ENCODE measurements around the gene VAMP1. TPM values are rescaled to one million over a fixed set of nuclear protein-coding genes. Genes with fewer than 3 reads are reported as not detected.
A peak's percentile ranks its signal among the peaks of the same experiment; 100 is the strongest.

VAMP1 gene
- total and polyA plus RNA-seq, 2 of the 4 experiments (the other 2 are of a cell fraction): 7.2 to 21.9 TPM

DNA sequence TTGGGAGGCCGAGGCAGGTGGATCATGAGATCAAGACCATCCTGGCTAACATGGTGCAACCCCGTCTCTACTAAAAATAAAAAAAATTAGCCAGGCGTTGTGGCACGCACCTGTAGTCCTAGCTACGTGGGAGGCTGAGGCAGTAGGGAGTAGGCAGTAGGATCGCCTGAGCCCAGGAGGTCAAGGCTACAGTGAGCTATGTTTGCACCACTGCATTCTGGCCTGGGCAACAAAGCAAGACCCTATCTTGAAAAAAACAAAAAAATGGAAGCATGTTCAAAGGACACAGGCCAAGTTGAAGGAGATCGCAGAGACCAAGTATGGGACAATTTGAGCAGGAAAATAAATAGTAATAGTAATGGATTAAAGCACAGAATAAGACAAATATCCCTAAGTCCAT, 37.6 kb upstream of the VAMP1 start:
- no peak overlapping the region for H3K56ac ChIP-seq (ENCODE audit: extremely low read depth, insufficient read depth, low read length)
- H2AFZ ChIP-seq (replicated peaks; ENCODE audit: low read length, poor library complexity): no peak overlapping the region
- in situ Hi-C loops (cut with MboI; ENCODE audit: low sequenced_read_pairs) (no loop called here), dilution Hi-C loops (cut with HindIII; ENCODE audit: low sequenced_read_pairs, unreplicated experiment) (no loop called here), intact Hi-C loops (cut with micrococcal nuclease) (no loop called here)
- H3K23ac ChIP-seq (ENCODE audit: low read depth, low read length): peak overlapping the region; percentile 28; the same call in 1 of the 2 replicates
- H2AK5ac ChIP-seq (ENCODE audit: low read depth, low read length): peak overlapping the region; percentile 93
- H2BK120ac ChIP-seq (ENCODE audit: low read depth, low read length): peak overlapping the region; percentile 97
- 100% methylated on average over 1 of the region's 7 CpGs; no CpG with 5 or more reads in 1 of the 2 experiments for WGBS, 2 experiments (ENCODE audit: extremely low coverage in 2 of 2, insufficient read length in 1 of 2)
- H3K18ac ChIP-seq (ENCODE audit: low read depth, low read length): peak overlapping the region; percentile 100
- ATAC-seq (ENCODE audit: low read depth) (no peak), DNase-seq (no peak)
- peak overlapping the region; percentile 98 to 99 for H4K8ac ChIP-seq (ENCODE audit: low read depth in 2 of 2, low read length in 2 of 2)
- no peak overlapping the region for H3K4me2 ChIP-seq (ENCODE audit: low read depth, low read length)
- H3K9me1 ChIP-seq (ENCODE audit: insufficient read depth, low read length): no peaks in the 10 kb centered on the region; the same call in none of the 2 replicates
- no peaks in the 10 kb centered on the region for H3K27me3 ChIP-seq (ENCODE audit: control insufficient read depth, insufficient read depth, low read length)
- H4K20me1 ChIP-seq (ENCODE audit: insufficient read depth, low read length): no peaks in the 10 kb centered on the region
- H3K9ac ChIP-seq (ENCODE audit: low read depth, low read length): peak overlapping the region; percentile 35; the same call in 1 of the 2 replicates
- H2BK5ac ChIP-seq (ENCODE audit: low read depth, low read length, poor library complexity, severe bottlenecking): peak overlapping the region; percentile 97
- H3K9me3 ChIP-seq (ENCODE audit: control insufficient read depth, insufficient read depth, low read length): no peaks in the 10 kb centered on the region
- no TSS peak for BruUV-seq (replicated peaks)
- peaks cover 10% of the 10 kb centered on the region for H3K4me1 ChIP-seq (ENCODE audit: control insufficient read depth, insufficient read depth, low read length)
- ChIA-PET POLR2A (ENCODE audit: unreplicated experiment) (interaction anchor here (1.3 kb wide), 1 partner anchor 26 kb away, joined by 15 read pairs; the partner anchor contains the start of gene GAPDH), CTCF (interaction anchor here (0.7 kb wide), 1 partner anchor 12 kb away, joined by 6 read pairs; no protein-coding TSS in a partner anchor)
- H3K4ac ChIP-seq (ENCODE audit: low read depth, low read length): peak overlapping the region; percentile 96
- H3K14ac ChIP-seq (replicated peaks; ENCODE audit: low read depth, low read length): peak overlapping the region; percentile 94
- H3K79me1 ChIP-seq (ENCODE audit: low read depth in 1 of 2, low read length in 2 of 2): peaks cover 46 to 65% of the 10 kb centered on the region in 2 experiments
- peak overlapping the region; percentile 92 for H2AK9ac ChIP-seq (replicated peaks; ENCODE audit: low read depth, low read length, poor library complexity)
- TF ChIP-seq MAFK (IDR thresholded peaks at IDR 0.05; ENCODE audit: low read depth, low read length): no peak
- TF ChIP-seq, protein P1, sequence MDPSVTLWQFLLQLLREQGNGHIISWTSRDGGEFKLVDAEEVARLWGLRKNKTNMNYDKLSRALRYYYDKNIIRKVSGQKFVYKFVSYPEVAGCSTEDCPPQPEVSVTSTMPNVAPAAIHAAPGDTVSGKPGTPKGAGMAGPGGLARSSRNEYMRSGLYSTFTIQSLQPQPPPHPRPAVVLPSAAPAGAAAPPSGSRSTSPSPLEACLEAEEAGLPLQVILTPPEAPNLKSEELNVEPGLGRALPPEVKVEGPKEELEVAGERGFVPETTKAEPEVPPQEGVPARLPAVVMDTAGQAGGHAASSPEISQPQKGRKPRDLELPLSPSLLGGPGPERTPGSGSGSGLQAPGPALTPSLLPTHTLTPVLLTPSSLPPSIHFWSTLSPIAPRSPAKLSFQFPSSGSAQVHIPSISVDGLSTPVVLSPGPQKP (IDR thresholded peaks at IDR 0.05; ENCODE audit: borderline replicate concordance, low read depth, low read length): no peak
- TF ChIP-seq POLR2A (IDR thresholded peaks at IDR 0.05; ENCODE audit: low read depth, low read length): no peak
- no peak for TF ChIP-seq NFE2L2 (IDR thresholded peaks at IDR 0.05; ENCODE audit: low read depth, low read length)
- TF ChIP-seq, protein P2, sequence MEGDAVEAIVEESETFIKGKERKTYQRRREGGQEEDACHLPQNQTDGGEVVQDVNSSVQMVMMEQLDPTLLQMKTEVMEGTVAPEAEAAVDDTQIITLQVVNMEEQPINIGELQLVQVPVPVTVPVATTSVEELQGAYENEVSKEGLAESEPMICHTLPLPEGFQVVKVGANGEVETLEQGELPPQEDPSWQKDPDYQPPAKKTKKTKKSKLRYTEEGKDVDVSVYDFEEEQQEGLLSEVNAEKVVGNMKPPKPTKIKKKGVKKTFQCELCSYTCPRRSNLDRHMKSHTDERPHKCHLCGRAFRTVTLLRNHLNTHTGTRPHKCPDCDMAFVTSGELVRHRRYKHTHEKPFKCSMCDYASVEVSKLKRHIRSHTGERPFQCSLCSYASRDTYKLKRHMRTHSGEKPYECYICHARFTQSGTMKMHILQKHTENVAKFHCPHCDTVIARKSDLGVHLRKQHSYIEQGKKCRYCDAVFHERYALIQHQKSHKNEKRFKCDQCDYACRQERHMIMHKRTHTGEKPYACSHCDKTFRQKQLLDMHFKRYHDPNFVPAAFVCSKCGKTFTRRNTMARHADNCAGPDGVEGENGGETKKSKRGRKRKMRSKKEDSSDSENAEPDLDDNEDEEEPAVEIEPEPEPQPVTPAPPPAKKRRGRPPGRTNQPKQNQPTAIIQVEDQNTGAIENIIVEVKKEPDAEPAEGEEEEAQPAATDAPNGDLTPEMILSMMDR (conservative IDR thresholded peaks at IDR 0.05; ENCODE audit: low read depth, low read length): no peak
- no peak for TF ChIP-seq SMC3 (IDR thresholded peaks at IDR 0.05; ENCODE audit: low read depth, low read length)
- no peak for TF ChIP-seq CEBPB (IDR thresholded peaks at IDR 0.05; ENCODE audit: low read depth, low read length)
- TF ChIP-seq RCOR1 (IDR thresholded peaks at IDR 0.05; ENCODE audit: insufficient replicate concordance, low read length): no peak
- TF ChIP-seq MAZ (IDR thresholded peaks at IDR 0.05; ENCODE audit: borderline replicate concordance, low read depth, low read length): no peak
- TF ChIP-seq BHLHE40 (IDR thresholded peaks at IDR 0.05; ENCODE audit: low read depth, low read length): no peak
- no peak for TF ChIP-seq RFX5 (IDR thresholded peaks at IDR 0.05; ENCODE audit: low read depth, low read length)
- no peak for TF ChIP-seq CHD1 (IDR thresholded peaks at IDR 0.05; ENCODE audit: low read depth, low read length)
- TF ChIP-seq, protein P3, sequence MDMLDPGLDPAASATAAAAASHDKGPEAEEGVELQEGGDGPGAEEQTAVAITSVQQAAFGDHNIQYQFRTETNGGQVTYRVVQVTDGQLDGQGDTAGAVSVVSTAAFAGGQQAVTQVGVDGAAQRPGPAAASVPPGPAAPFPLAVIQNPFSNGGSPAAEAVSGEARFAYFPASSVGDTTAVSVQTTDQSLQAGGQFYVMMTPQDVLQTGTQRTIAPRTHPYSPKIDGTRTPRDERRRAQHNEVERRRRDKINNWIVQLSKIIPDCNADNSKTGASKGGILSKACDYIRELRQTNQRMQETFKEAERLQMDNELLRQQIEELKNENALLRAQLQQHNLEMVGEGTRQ (IDR thresholded peaks at IDR 0.05; ENCODE audit: low read depth, low read length): no peak
- TF ChIP-seq MXI1 (IDR thresholded peaks at IDR 0.05; ENCODE audit: borderline replicate concordance, low read depth, low read length): no peak
- H4K5ac ChIP-seq (ENCODE audit: low read depth, low read length): peak overlapping the region; percentile 99
- H3K27ac ChIP-seq (ENCODE audit: insufficient read depth, low read length): peak overlapping the region; percentile 93
- H2BK20ac ChIP-seq (ENCODE audit: low read depth, low read length): peak overlapping the region; percentile 84
- peaks cover 22% of the 10 kb centered on the region for H3K36me3 ChIP-seq (ENCODE audit: control insufficient read depth, insufficient read depth, low read length)
- H2BK15ac ChIP-seq (ENCODE audit: low read depth, low read length): peak overlapping the region; percentile 53; the same call in 2 of the 3 replicates
- peak overlapping the region; percentile 96 for H4K91ac ChIP-seq (ENCODE audit: insufficient read depth, low read depth, low read length)
- no peak overlapping the region for H3K4me3 ChIP-seq (ENCODE audit: insufficient read depth, low read depth, low read length)
